Left colon (tissue), 2 donors: Measurements from ENCODE around the gene SEC14L6. TPM values are rescaled to one million over a fixed set of nuclear protein-coding genes. Genes with fewer than 3 reads are reported as not detected.
A peak's percentile ranks its signal among the peaks of the same experiment; 100 is the strongest.

Experiments
- ATAC-seq: fragments of 200-7000 bp; cut with Tn5 transposase; one replicate; pipeline ENCODE4 v1.9.1; 2020; ENCODE audit warnings: mild to moderate bottlenecking, moderate library complexity
- DNase-seq, 2 donors: peaks; one replicate each; pipeline ENCODE4 v3.0.0-alpha.2; 2020
- intact Hi-C, 2 donors: fragments of 100-400 bp; cut with DNase I in 1 of 2; cut with micrococcal nuclease in 1 of 2; formaldehyde crosslinking; loops; one replicate each; pipeline versions ENCODE4 v1.11.2 to v1.14.0; 2022; cut with DNase I, micrococcal nuclease
- total RNA-seq, 2 donors: library from RNA; stranded (reverse); fragmentation: NEBNext Ultra II Directional; extraction: Animal tissue kit (Norgen Biotek cat#: 25700); gene quantifications; one replicate each; pipeline ENCODE4 v1.2.1, GENCODE V29; 2021
- donor health status: DM: no; HTN: no; CAD: no.
- donor health status: DM: yes; HTN: yes; CAD: no.

SEC14L6 gene
- total RNA-seq, 2 donors from 2014 or later: 0.11 to 0.27 TPM

DNA sequence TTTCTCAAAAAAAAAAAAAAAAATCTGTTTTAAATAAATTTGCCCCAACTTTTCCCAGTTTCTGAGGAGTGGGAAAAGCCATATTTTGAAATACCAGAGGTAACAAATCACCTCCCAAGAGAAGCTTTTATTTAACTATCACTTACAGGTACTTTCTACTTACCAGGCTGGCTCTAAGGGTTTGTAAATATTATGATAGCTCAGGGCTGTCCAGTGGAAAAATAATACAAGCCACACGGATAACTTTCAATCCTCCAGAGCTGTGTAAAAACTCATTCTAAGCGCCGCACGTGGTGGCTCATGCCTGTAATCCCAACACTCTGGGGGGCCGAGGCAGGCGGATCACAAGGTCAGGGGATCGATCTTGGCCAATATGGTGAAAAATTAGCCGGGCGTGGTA is 35.4 kb downstream of the SEC14L6 start:
- intact Hi-C loops: no loop called here
- DNase-seq (no peak), ATAC-seq (no peak)

DNA sequence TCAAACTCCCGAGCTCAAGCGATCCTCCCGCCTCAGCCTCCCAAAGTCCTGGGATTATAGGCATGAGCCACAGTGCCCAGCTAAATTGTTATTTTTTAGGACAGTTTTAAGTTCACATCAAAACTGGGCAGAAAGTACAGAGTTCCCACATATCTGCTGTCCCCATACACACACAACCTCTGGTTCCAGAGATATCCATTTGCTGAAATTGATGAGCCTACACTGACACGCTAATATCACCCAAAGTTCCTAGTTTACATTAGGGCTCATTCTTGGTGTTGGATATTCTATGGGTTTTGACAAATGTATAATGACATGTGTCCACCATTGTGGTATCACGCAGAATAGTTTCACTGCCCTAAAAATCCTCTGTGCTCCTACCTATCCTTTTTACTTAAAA is 38.3 kb downstream of the SEC14L6 start:
- DNase-seq: no peak
- ATAC-seq: no peak
- intact Hi-C loops: no loop called here

DNA sequence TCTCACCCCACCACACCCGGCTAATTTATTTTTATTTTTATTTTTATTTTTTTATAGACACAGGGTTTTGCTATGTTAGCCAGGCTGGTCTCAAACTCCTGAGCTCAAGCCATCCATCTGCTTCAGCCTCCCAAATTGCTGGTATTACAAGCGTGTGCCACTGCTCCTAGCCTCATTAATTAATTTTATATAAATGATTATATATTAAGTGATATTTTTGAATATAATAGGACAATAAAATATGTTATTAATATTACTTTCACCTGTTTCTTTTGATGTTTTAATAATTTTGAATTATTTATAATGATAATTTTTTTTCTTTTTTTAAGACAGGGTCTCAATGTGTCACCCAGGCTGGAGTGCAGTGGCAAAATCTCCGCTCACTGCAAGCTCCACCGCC is 38.9 kb downstream of the SEC14L6 start:
- no peak for DNase-seq
- no peak for ATAC-seq
- intact Hi-C loops: no loop called here

DNA sequence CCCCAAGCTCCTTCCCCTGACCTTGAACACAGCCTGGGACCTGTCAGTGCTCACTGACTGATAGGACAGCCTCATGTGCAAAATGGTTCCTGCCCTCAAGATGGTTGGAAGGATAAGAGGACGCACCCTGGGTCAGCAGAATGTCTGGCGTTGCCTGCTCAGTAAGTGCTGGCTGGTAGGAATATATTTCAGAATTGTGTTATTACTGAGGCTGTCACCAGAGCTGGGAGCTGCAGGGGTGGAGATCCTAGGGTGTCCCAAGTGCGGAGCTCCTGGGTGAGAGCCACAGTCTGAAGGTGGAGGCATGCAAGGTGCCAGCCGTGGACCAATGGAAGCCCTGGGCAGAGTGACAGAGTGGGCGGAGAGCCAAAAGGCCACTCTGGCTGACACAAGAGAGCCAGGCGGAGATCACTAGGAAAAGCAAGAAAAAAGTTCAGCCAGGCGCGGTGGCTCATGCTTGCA is 40.0 kb downstream of the SEC14L6 start:
- no peak for DNase-seq
- no peak for ATAC-seq
- intact Hi-C loops: no loop called here

DNA sequence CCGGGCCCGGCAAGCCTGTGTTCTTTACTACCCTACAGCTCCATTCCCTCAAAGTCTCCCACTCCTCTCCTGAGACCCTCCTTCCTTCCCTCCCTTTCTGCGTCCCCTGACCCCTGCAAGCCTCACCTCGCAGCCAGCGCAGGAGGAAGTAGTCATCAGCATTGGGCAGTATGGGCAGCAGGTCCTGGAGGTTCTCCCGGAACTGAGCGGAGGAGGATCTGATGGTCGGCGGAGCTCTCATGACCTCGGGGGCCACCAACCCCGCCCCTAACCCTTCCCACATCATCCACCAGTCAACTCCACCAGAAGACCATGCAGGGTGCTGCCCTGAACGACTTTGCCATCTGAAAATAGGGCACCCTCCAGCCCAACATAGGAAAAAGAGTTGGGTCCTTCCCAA is 43.0 kb downstream of the SEC14L6 start:
- no peak for DNase-seq
- no peak for ATAC-seq
- intact Hi-C loops: no loop called here

DNA sequence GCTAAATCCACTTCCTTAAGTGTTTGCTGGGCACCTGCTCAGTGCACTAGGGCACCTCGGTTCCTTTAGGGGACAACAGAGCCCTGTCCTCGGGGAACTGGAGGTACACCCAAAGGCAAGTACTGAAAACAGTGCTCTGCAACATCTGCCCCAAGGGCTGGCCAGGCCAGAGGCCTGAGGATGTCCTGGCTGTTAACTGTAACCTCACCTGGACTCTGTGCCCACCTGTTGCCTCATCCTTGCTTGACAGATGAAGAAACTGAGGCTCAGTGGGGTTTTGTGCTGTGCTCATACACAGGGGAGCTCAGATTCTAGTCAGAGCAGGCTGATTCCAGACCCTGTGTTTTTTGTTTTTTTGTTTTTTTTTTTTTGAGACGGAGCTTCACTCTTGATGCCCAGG is 43.6 kb downstream of the SEC14L6 start:
- intact Hi-C loops: no loop called here
- ATAC-seq (no peak), DNase-seq (no peak)

DNA sequence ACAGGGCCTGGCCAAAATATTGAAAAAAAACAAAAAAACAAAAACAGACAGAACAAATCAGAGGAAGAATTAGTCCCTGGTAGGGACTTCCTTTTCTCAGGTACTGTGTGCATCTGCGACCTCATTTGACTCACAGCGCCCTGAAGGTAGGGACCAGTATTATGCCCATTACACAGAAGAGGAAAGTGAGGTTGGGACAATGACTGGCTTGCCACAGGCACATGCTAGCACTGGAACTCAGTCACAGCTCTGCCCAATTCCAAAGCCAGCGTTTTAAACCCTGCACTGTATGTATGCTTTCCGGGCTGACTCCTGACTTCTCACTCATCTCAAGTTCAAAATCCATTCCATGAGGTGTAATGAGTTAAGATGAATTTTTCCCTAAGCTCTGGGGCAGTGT is 44.4 kb downstream of the SEC14L6 start:
- intact Hi-C loops: no loop called here

DNA sequence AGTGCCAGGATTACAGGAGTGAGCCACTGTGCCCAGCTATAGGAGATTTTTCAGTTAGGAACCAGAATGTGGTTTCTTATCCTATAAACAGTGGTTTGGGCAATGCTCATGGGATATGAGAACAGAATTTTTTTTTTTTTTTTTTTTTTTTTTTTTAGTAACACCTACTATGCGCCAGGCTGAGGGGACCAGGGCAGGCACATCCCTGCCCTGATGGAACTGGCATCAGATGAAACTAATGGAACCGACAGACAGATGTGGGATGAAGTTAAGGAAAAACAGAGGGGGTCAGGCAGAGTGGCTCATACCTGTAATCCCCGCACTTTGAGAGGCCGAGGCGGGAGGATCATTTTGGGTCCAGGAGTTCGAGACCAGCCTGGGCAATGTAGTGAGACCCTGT is 45.9 kb downstream of the SEC14L6 start:
- DNase-seq (no peak), ATAC-seq (no peak)
- intact Hi-C loops: no loop called here

More for the DNA sequence above, 44.4 kb downstream of the SEC14L6 start:
- DNase-seq: no peak
- no peak for ATAC-seq

DNA sequence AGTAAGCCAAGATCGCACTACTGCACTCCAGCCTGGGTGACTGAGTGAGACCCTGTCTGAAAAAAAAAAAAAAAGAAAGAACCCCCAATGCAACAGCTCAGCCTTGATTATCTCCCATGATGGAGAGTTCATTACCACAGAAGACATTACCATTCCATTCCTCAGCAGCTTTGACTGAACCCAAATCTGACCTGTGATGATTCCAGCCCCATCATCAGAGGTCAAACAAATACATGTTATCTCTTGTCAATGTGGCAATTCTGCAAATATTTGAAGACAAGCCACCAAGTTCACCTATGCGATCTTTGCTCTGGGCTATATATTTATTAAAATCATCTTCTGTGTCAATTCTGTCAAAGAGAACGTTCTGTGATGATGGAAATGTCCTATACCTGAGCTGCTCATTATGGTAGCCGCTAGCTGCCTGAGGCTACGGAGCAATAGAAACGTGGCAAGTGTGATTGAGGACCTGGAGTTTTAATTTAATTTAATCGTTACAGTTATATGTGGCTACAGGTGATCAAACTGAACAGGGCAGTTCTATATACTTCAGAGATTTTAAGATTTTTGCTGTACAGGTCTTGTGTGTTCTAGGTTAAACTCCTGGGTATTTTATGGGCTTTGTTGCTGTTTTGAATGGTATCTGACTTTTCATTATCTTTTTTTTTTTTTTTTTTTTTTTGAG is 48.9 kb downstream of the SEC14L6 start:
- DNase-seq: no peak
- no peak for ATAC-seq
- intact Hi-C loops: no loop called here

DNA sequence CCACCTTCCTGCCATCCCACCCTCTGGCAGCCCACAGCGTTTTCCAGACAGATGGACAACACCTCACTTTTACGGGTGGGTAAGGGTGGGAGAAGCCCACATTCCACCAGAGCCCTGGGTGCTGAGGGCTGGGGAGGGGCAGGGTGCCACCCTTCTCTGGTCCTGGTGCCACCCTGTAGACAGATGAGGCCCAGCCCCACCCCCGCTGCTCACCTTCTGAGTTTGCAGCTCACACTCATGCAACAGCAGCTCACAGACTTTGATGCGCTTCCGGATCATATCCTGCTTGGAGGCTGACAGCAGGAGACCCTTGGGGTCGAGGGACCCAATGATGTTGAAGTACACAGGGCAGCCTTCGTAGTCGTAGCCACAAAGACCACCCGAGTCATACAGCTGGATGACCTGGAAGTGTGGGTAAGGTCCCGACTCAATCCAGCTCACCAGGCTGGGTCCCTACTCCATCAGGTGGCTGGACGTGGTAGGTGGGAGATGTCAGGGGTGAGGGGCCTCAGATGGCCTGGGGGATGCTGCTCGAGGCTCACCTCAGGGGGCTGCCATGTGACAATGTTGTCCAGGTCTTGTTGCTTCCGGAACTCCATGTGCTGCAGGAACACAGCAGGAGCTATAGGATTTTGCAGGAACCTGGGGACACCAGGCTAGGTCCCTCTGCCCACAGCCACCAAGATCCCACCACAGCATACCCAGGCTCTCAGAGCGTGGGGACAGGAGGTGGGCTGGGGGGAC is 51.3 kb downstream of the SEC14L6 start:
- no peak for DNase-seq
- no peak for ATAC-seq
- intact Hi-C loops: no loop called here

DNA sequence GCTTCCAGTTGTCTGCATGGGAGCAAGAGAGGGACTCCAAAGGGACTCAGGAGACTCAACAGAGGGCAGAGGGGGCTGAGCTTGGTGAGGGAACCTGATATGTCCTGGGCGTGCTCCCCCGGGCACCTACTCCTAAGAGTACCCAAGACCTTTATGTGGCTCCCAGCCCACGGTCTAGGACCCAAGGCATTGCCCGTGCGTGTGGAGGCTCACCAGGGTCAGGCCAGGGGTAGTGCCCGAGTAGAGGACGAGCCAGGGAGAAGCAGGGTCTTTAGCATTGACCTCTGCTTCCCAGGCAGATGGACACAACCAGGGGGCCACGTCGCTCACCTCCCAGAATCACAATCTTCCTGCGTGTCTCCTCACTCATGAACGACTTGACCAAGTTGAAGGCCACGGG is 54.4 kb downstream of the SEC14L6 start:
- intact Hi-C loops: no loop called here
- no peak for ATAC-seq
- no peak for DNase-seq

DNA sequence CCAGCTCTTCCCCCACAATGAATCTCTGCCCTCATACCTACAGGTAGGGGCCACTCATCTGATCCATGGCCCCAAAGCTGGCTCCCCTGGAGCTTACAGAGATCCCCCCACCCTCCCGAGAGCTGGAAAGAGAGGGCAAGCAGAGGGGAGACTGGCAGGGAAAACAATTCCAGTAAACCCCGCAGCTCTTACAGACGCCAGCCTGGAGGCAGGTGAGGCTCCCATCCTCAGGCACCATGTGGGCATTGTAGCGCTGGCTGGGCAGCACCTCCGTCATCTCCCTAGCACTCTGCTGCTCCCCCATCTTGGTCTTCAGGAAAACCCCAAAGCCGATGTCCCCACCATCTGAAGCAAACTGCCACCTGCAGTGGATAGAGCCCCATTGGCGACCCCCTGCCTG is 55.2 kb downstream of the SEC14L6 start:
- ATAC-seq: no peak
- no peak for DNase-seq
- intact Hi-C loops: no loop called here

DNA sequence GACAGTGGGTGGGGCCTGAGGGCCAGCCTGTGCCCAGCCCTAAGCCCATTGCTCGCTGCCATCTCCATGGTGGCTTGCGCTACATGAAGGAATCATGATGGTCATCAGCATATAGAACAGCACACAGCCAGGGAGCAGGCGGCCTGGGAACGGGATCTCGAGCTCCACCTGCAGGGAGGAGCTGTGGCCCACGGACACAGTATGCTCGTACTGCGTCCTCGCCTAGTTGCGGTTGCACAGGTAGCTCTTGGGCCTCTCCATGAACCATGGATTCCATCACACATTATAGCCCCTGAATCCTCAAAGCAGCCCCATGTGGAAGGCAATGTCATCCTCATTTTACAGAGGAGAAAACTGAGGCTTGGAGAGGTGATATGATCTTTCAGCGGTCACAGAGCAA is 56.1 kb downstream of the SEC14L6 start:
- DNase-seq (no peak), ATAC-seq (peak; percentile 57)
- intact Hi-C loops: no loop called here

DNA sequence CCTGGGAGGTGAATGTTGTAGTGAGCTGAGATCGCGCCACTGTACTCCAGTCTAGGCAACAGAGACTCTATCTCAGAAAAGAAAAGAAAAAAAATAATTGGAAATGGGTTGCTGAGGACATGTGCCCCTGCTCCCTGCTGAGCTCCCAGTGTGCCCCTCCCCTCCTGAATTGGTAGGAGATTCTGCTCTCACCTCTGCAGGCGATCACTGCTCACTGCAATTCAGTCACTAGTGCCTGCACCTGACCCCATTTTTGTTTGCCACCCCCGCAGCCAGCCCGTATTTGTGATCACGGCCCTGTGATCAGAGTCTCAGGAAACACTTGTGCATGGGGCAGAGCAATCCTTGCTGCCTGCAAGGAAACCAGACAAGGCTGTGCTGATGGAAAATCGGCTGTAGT is 58.4 kb downstream of the SEC14L6 start:
- DNase-seq (no peak), ATAC-seq (no peak)
- intact Hi-C loops: loop anchor here in 1 of 2 donors (10.0 kb wide), 1 partner anchor 93 kb away; the partner anchor contains the start of gene SEC14L2

DNA sequence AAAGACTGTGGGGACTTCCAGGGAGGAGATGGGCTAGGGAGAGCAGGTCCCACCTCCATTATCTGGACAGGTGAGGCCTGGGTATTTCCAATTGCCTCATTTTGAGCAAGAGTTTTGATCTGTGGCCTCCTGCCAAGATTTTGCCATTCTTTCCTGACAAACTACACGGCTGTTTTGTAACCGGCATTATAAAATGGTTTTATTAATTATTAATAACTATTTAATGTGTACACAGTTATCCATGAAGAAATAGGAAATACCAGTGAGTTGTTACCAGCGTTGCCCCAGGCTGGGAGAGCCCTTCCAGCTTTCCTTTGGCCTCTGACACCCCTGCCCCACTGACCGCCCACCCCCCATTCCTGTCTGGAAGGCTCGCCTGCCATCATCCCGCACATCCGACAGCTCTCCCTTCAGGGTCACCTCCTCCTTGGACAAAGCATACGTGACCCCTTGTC is 59.9 kb downstream of the SEC14L6 start:
- no peak for DNase-seq
- ATAC-seq: no peak
- intact Hi-C loops: loop anchor here in 1 of 2 donors (10.0 kb wide), 1 partner anchor 92 kb away; the partner anchor contains the start of gene SEC14L2

DNA sequence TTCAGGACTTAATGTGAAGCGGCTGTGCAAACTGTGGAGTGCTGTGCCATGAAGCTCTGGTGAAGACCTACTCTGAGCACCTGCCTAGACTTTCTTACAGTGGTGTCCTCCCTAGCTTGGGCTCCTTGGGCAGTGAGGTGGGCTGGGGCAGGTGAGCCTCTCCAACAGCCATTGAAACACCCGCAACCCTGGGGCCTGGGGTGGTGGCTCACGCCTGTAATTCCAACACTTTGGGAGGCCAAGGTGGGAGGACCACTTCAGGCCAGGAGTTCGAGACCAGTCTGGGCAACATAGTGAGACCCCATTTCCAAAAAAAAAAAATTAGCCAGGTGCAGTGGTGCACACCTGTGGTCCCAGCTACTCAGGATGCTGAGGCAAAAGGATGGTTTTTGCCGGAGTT is 60.4 kb downstream of the SEC14L6 start:
- intact Hi-C loops: loop anchor here in 1 of 2 donors (10.0 kb wide), 1 partner anchor 91 kb away; the partner anchor contains the start of gene SEC14L2
- no peak for ATAC-seq
- no peak for DNase-seq

DNA sequence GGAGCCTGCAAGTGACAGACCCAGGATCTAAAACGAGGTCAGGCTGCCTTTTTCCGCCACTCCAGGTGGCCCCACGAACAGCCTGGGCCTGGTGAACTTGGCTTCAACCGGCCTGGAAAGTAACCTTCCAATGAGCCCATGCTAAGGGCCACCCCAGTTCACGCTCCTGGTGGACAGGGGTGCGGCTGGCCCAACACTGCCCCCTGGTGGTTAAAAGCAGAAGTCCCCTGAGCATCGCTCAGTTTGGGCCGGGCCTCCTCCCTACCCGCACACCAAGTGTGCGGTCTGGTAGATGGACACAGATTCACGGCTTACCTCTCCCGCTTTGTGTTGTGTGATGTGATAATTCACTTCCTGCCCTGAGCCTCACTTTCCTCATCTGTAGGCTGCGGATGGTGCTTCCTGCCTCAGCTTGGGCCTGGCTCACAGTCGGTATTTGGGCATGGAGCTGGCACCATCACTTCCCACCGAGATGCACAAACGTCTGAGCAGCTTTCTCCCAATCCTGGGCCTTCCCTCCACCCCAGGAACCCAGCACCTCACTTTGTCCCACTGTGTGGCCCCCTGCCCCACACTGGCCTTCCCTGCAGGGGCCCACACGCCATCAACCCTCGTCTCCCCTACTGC is 61.1 kb downstream of the SEC14L6 start:
- ATAC-seq (peak; percentile 97), DNase-seq (peak; percentile 36 to 71)
- intact Hi-C loops: loop anchor here in 1 of 2 donors (10.0 kb wide), 1 partner anchor 91 kb away; the partner anchor contains the start of gene SEC14L2

DNA sequence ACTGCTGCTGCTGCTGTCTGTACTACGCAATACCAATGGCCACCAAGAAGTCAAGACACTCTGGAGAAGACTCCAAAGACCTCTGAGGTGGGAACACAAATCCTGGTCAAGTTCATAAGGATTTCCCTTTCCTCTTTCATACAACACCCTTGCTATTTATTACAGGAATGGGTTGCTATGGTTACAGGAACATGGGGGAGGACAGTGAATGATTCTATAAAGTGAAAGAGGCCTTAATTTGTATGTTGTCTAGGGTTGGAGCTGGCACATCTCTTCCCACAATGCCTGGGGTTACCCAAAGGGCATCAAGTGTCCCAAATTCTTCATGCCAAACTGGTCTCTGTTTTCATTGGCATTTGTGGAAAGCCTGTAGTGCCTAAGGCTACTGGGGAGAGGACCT is 63.4 kb downstream of the SEC14L6 start:
- no peak for DNase-seq
- intact Hi-C loops: loop anchor here in 1 of 2 donors (10.0 kb wide), 1 partner anchor 88 kb away; the partner anchor contains the start of gene SEC14L2
- no peak for ATAC-seq

DNA sequence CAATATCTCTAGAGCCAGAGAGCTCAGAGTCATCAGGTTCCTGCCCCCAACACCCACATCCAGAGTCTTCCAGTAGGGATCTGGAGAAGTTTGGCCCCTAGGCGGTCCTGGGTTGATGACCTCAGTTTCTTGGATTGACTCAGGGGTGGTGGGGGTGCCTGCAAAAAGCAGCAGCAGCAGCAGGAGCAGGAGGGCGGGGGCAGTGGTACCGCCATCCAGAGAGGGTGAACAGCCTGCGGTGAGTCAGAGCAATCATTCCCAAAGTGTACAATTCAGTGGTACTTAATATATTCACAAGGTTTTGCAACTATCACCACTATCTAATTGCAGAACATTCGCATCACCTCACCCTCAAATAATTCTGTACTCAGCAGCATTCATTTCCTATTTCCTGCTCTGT is 64.8 kb downstream of the SEC14L6 start:
- DNase-seq (no peak), ATAC-seq (no peak)
- intact Hi-C loops: loop anchor here in 1 of 2 donors (10.0 kb wide), 1 partner anchor 87 kb away; the partner anchor contains the start of gene SEC14L2
